ENCODE results near the gene CCDC78.
A peak's percentile ranks its signal among the peaks of the same experiment; 100 is the strongest.

Gene CCDC78

GRCh38 chr16:709566-710499, 16.4 kb downstream of the CCDC78 start:
- DNase-seq: peak; percentile 78

- no peak for DNase-seq
These were observed 17.3 kb downstream of the CCDC78 start for GRCh38 chr16:708959-709358.

GRCh38 chr16:708019-708418, 18.2 kb downstream of the CCDC78 start:
- no peak for DNase-seq

- DNase-seq: no peak
These were observed 19.1 kb downstream of the CCDC78 start for GRCh38 chr16:707062-707538.

GRCh38 chr16:706189-707061, 19.8 kb downstream of the CCDC78 start:
- no peak for DNase-seq

GRCh38 chr16:705431-706188, 20.6 kb downstream of the CCDC78 start, which contains the start of gene FBXL16:
Gene FBXL16, minus strand, starts transcription at chr16:705801. Its CDS starts 8,396 bp downstream, at chr16:697405.
- peak; percentile 34 for DNase-seq

DNA sequence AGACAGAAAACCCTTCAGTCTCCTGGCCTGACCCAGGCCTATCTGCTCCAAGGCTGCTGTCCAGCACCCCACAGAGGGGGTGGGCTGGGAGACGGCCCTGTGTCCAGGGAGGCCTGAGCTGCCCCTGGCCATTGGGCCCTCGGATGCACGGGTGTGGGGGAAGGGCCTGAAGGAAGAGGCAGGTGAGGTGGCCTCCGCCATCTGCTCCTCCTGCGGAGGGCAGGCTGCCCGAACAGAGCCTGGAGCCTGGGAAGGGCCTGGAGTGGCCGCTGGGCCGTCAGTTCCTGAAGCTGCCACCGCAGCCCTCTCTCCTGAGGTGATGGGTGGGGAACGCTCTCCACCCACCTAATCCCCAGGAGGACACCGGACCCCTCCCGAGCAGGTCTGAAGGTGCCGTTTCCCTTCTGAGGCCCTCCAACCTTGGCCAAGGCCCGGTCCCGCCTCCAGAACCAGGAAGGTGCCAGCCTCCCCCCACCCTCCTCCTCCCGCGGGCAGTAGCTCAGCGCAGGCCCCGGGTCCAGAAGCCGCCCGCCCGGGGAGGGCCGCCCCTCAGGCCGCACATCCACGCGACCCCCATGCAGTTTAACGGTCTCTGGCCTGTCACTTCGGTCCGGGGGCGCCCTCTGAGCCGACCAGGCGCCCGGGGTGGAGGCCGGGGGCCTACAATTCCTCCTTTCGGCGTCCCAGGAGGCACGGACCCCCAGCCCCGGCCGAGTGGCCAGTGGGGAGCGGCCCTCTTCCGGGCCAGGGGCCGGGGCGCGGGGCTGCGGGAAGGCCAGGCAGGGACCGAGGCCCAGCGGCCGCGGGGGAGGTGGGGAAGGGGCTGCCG, 21.5 kb downstream of the CCDC78 start:
- DNase-seq: no peak

- no peak for DNase-seq
These were observed 22.2 kb downstream of the CCDC78 start for GRCh38 chr16:704047-704446.

- DNase-seq: no peak
These were observed 22.8 kb downstream of the CCDC78 start for GRCh38 chr16:703406-703805.

- DNase-seq: no peak
These were observed 23.9 kb downstream of the CCDC78 start for GRCh38 chr16:702341-702740.

- DNase-seq: no peak
These were observed 25.3 kb downstream of the CCDC78 start for GRCh38 chr16:700684-701584.

DNA sequence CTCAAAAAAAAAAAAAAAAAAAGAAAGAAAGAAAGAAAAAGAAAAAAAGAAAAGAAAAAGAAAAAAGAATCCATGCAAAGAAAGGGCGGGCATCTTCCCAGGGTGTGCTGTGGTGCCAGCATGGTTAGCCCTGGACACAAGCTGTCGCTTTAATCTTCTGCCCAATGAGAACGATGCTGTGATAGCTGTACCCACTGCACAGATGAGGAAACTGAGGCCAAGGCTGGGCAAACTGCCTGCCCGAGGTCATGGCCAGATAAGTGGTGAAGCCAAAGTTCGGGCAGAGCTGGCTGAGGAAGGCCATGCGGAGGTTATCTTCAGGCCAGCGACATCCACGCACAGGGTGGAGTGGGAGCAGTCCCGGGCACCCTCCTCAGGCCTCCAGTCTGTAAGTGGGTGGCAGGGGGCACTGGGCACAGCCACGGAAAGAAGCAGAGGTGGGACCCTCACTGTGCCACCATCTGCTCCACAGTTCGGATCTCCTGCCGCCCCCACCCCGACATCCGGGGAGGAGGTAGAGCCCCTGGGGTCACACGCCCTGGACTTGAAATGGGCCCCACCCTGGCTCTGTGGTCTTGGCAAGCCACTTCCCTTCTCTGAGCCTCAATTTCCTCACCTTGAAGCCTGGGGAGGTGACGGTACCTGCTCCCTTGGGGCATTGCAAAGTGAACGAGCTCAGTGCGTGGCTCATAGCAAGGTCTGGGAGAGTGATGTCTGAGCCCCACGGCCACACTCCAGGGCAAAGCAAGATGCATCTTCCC, 27.2 kb downstream of the CCDC78 start:
- DNase-seq: no peak

- no peak for DNase-seq
These were observed 30.7 kb downstream of the CCDC78 start for GRCh38 chr16:695355-696089.

DNA sequence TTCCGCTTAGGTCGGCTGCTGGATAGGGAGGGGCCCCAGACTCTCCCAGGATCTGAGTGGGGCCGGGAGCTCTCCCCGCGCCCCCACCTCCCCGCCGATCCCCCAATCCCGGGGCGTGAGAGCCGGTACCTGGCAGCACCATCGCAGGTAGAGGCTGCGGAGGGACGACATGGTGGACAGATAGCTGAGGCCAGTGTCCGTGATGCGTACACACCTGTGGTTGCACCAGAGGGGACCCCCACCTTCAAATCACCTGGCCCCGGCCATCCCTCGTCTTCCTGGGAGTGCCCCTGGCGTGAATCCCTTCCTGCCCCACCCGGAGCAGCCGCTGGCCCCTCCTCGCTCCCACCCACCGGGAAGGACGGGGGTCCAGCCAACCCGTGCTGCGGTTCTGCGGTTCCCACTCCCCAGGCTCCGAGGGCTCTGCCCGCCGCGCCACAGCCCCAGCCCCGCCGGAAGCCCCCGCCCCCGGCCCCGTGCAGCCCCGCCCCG, 31.3 kb downstream of the CCDC78 start:
- DNase-seq: no peak

DNA sequence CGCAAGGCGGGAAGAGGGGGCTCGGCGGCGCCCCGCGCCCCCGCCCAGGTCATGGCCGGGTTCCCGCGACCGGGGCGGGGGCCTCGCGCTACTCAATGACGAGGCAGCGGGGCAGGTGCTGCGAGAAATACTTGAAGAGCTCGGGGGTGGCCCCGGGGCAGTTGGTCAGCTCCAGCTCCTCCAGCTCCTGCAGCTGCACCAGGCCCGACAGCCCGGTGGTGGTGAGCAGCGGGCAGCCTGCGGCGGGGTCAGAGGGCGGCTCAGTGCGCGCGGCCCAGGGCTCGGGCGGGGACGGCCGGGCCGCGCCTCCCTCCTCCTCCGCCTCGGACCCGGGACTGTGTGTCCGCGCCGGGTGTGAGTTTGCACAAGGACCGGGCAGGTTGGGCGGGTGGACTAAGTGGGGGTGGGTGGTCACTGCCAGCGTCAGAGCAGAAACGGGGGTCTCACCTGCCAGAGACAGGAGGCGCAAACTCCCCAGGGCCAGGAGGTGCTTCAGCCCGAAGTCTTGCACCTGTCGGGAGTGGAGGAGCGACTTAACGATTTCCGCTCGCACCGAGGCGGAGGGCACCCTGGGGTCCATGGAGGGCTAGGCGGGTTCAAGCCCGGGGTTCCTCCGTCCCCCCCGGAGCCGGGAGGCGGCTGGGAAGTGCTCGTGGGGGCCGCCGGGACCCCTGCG, 31.9 kb downstream of the CCDC78 start:
- DNase-seq: no peak

DNA sequence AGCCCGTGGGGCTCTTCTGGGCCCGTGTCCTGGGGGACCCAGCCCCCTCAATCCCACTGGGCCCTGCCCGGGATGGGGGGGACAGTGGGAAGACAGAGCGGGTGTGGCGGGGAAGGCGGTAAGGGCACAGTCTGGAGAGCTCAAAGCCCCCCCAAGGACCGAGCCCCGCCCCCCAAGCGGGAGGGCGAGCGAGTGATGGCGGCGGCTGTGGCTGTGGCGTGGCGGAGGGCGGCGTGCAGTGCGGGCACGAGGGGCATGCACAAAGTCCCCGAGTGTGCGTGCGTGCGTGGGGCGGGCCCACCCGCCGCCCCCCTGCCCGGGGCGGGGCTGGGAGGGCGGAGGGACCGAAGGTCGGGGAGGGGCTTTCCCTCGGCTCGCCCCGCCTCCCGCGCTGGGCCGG, 32.5 kb downstream of the CCDC78 start:
- no peak for DNase-seq

GRCh38 chr16:693364-693763, 32.9 kb downstream of the CCDC78 start:
- no peak for DNase-seq

- no peak for DNase-seq
These were observed 33.7 kb downstream of the CCDC78 start for GRCh38 chr16:692356-693108.
